Epidermal melanocyte (primary cell): ENCODE data around the gene P2RY6.
"Not testable (repeated sequence)": the region's sequence is repeated elsewhere in the genome, so short reads cannot be mapped to it uniquely, and the experiment has no call there.

ENCODE experiments used
- DNase-seq: peaks from one replicate; pipeline ENCODE4 v3.0.0; 2011; ENCODE audit warnings: low spot score; ENCODE audit not compliant: insufficient read length

Gene P2RY6

DNA sequence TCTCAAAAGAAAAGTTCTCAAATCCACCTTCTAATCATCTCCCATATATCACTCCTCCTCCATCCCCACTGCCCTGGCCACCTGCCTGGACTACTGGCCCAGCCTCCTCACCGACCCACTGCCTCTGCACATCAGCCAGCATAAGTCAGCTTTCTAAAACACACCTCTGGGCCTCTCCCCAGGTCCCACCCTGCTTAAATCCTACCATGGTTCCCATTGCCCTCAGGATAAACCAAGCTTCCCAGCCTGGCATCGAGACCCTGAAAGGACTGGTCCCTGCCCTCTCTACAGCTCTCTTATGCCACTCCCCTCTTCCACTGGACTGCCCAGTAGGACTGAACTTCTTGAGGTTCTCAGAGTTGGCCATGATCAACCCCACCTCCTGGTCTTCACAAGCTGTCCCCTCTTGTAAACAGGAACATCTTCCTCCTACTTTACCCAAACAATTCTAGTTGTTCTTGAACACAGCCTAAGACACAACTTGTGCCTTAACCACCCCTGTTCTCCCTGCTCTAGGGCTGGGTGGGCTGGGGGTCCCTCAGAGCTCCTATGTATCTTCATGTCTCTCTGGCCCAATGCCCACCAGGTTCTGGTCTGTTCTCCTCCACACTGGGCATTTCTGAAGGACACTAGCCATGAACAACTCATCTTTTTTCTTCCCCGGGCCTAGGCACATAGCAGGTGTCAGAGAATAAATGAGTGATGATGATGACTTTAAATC, 12.6 kb upstream of the P2RY6 start:
- DNase-seq = no peak

DNA sequence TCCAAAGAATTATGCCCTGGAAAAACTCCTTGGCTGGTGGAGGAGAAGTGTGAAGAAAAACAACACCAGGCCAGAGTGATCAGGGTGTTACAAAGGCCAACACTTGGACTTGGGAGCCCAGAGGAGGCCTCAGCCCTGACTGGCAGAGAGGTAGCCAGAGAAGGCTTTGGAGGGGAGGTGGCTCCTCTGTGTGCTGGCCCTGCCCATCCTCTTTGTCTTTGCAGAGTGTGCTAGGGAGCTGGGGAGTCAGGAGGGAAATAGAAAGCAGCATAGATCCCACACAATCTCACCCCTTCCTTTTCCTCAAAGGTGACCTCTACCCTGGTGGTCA, 12.0 kb upstream of the P2RY6 start:
- no peak for DNase-seq

DNA sequence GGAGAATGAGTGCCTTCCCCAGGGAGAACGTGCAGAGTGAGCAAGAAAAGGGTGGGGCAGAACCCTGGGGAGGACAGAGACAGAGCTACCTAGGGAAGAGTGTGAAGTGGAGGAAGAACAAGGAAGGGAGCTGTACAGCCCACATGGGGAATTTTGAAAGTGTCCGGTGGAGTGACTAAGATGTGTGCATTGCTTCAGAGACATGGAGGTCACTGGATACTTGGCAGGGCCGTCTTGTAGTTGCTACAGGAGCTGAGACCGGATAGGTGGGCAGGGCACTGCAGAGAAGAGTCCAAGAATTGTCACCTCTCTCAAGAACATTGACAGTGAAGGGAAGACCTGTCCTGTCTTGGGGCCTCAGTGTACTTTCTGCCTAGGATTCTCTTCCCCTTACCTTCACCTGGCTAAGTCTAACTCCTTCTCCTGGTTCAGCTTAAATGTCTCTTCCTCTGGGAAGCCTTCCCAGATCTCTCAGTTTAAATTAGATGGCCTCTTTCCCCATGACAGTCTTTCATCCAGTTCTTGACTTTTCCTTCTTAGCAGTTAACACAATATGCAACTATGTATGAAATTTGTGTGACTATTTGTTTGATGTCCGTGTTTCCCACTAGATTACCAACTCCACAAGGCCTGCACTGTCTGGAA, 9.2 kb upstream of the P2RY6 start:
- no peak for DNase-seq

DNA sequence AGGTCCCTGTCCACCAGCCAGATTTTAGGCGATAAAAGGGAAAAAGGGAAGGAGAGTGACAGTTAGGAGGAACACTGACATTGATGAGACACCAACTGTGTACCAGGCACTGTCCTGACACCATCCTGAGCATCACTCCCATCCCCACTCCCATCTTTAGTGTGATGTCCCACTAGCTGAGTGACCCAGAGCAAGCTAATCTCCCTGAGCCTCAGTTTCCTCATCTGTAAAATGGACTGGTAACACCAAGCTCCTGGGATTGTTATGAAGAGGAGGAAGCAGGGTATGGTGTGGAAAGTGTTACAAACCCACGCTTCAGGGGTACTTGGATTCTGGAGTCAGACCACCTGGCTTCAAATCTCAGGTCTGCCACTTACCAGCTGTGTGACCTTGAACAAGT, 8.5 kb upstream of the P2RY6 start:
- DNase-seq = no peak

DNA sequence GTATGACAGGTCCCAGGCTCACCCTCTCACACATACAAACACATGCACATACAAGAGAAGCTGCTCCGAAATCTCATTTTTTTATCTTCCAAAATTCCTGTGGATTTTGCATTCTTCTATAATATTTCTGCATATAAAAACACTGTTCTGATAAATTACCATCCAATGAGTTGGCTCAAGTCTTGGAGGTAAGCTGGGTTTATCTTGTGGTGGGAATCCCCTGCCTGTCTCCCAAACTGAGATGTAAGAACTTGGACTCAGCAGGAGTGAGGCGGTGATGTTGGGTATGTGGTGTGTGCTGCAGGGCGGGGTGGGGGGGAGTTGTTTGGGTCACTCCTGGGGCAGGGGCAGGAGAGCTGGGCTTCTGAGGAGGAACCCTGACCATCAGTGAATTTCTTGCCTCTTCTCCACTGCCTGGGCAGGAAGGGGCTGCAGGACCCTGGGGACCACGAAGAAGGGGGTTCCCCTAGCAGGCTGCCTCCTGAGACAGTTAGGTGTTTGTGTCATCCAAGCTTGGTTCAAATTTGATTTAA, 6.8 kb upstream of the P2RY6 start:
- no peak for DNase-seq

DNA sequence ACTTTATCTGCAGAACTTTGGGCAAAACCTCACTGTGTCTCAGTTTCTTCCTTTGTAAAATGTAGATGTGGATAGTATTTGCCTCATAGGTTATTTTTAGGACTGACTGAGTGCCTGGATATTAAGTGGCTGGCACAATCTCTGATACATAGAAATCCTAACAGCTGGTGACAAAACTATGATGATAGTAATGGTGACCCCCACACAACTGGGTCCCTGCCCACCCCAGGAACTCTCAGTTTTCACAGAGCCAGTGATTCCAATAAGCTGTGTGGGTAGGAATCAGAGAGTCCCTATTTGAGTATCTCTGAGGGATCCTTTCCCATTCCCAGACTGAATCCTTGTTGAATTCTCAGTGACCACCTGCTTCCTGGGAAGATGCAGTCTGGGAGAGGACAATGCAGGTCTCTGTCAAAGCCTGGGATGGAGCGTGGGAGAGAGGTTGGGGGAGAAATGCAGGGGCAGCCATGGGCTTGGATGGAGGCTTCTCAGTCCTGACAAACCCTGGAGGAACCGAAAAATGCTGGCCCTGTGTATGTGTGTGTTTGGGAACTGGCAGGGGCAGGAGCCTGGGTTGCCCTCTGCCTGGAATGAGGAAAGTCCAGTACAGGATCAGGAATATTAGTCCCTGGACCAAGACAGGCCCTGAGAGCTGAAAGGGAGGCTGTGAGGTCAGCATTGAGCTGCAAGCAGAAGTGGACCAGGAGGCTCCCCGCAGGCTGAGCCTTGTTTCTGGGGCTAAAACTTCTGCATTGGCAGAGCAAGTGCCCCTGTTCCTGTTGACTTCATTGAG, 6.1 kb upstream of the P2RY6 start:
- DNase-seq = no peak

DNA sequence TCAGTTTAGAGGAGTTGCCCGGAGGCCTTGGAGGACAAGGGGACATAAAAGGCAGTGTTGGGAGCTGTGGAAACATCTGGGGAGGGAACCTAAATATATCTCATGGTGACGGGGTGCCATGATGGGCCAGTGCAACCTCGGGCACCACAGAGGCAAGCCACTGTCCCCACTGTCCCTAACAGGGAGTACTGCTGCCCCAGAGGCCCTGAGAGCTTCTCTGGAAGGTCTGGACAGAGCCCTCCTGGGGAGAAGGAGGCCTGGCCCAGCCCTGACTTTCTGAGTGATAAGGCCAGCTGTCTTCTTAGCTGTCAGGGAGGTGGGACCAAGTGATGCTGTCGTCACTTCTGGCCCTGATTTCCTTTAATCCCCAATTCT, 5.5 kb upstream of the P2RY6 start:
- DNase-seq = no peak

DNA sequence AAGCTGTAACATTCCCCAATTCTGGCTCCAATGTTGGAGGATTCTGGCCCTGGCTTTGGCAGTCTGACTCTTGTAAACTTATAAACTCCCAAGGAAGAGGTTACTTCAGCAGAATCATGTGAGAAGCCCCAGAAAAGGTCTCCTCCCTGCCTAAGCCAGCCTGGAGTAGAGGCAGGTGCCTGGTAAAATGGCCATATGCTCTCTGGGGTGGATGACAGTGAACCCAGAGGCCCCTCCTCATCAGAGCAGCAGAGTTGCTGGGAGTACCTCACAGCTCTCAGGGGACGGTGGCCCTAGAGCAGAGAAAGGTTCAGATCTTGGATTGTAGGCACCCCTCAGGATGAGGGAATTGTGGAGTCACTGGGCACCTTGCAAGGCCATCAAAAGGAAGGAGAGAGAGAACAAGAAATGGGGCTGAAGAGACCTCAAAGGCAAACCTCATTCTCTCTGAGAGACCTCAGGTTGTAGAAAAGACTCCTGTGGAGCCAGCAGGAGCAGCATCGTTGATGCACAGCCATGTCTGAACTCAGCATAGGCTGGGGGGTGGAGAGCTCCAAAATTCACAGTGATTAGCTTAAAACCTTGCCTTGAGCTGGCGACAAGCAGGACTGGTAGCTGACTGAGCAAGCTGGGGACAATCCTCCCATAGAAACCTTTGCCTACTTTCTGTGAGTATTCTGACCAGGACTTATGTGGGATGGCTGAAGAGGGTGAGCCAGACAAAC, 4.9 kb upstream of the P2RY6 start:
- DNase-seq = no peak

DNA sequence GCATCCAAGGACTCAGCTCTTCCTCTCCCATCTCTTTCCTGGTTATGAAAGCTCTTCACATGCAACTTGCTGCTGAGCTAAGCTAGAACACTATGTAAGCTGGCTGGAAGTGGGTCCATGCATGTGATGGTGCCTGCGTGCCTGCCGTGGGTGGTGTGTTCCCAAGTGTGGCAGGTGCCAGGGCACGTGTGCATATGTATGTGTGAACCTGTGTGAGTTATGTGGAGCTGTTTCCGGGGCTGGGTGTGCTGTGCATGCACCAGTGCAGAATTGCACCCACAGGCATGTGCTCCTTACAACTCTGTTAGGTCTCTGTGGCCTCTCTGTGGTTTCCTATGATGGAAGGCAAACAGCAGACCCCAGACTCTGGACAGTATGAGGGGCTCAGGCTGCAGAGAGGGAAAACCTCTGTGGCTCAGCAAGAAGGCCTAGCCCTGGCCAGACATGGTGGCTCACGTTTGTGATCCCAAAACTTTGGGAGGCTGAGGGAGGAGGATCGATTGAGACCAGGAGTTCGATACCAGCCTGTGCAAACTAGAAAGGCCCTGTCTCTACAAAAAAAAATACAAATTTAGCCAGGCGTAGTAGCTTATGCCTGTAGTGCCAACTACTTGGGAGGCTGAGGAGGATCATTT, 4.1 kb upstream of the P2RY6 start:
- no peak for DNase-seq

DNA sequence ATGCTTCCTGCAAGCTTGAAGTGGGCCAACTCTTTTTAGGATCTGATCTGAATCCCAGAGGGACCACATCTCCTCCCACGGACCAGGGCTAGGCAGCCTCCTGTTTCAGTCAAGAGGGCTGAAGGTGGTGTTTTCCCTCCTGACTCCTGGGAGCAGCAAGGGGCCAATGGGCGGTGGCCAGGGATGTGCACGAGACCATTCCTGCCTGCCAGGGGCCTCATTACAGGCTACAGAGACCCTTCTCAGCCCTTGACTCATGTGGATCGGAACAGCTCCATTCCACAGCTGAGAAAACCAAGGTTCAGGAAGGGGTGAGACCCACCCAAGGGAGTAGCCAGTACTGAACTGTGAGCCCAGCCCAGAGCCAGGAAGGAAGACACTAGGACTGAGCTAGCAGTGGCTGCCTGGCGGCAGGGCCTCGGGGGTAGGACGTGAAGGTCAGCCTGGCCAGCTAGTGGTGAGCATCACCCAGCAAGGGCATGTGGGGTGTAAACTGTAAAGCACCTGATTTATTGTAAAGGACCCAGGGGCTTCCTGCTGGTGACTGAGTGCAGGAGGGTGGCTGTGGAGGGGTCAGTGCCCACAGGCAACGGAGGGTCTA, 3.4 kb upstream of the P2RY6 start:
- DNase-seq = no peak

DNA sequence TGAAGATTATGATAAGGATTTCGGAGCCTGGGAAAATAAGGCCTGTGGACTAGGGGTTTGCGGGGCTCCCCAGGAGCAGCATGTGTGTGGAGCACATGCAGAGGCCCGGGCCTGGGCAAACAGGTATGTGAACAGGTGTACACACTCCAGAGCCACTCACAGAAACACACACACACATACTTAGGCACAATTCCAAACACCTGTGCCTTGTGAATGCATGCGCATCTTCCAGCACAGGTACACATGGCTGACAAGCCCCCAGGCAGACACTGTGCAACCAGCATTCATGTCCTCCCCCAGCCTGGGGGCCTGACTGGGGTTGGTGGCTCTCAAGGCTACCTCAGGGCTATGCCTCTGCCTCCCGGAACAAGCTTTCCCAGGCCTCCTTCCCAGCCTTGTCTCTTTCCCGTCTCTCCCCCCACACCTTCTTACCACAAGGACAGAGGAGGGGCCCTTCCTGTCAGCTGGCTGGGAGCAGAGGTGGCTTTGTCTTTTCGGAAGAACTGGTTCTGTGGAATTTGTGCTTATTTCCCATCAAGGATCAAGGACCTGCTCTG, 2.6 kb upstream of the P2RY6 start:
- no peak for DNase-seq

DNA sequence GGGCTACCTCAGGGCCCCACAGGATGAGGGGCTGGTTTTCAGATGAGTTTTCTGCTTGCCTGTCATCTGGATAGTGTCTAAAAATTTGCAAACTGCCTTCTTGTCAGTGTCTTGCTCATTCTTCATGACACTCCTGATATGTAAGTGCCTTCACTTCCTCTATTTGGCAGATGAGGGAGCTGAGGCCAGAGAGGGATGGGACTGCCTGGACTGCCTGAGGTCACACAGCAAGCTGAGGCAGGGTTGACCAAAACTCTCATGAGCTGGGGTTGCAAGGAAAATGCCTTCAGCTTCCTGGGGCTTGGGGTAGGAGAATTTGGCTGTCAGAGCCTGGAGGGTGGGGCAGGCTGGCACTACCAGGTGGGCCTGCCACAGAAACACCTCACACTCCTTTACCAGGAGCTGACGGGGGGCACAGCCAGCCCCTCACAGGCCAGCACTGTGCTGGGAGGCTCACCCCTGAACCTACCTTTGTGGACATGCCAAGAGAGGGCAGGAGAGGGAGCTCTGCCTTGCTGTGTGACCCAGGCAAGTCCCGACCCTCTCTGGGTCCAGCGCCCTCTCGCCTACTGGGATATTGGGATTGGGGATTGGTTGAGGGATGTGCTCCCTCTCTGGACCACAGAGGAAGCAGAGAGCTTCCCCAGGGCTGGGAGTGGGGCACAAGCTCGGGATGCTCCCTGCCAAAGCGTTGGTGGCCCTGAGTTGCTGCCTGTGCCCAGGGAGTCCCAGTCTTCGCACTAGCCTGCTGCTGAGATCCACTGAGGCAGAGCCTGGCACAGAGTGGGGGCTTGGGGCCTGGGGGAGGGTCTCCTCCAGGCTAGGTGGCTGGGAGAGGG, 1.9 kb upstream of the P2RY6 start:
- DNase-seq = no peak

DNA sequence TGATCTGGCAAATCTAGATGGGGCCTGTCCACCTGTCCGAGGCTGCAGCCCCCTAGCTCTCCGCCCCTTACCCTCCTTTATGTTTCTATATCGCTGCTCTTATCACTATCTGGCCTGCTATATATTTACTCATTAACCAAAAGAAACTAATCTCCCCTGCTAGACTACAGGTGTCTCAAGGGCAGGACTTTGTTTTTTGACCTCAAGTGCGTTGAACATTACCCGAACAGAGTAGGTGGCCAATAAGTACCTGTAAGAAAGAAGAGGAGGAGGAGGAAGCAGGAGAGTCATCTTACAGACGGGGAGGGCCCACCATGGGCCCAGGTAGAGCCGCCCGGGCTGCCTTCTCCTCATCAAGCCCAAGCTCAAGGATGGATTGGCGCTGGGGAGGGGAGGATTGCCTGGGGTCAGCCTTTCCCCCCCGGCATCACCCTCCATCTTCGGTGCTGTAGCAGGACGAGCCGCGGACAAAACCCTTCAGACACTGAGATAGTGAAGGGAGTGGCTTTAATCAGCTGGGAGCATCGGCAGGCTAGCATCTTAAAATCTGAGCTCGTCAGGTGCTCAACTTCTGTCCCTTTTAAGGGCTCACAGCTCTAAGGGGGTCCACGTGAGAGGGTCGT, 1.2 kb upstream of the P2RY6 start:
- no peak for DNase-seq

DNA sequence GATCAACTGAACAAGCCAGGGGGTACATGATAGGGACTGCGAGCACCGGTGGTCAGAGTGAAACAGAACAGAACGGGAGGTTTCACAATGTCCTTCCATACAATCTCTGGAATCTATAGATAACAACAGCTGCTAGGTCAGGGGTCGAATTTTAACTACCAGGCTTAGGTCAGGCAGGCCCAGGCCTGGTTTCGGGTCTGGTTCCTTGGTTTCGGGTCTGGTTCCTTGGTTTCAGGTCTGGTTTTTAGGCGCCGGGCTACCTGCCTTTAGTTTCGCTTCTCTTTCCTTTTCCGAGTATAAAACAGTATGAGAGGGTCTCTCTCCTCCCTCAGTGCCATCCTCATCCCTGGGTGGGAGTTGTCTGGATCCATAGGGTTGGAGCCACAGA, 666 bp upstream of the P2RY6 start:
- DNase-seq = not testable (repeated sequence)

DNA sequence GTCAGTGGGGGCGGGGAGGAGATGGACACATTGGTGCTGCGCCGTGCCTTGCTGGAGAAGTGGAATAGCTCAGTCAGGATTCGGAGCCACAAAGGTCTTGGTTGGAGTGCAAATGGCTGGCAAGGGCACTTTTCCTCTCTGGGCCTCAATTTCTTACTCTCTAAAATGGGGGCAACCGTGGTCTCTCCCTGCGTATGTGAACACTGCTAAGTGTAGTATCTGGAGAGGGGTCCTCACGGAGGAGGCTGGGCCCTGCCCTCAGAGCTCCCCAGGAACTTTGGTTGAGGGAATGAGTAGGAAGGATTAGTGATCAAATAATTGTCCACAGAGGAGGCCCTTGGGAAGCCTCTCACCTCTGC, 521 bp downstream of the P2RY6 start:
- no peak for DNase-seq

DNA sequence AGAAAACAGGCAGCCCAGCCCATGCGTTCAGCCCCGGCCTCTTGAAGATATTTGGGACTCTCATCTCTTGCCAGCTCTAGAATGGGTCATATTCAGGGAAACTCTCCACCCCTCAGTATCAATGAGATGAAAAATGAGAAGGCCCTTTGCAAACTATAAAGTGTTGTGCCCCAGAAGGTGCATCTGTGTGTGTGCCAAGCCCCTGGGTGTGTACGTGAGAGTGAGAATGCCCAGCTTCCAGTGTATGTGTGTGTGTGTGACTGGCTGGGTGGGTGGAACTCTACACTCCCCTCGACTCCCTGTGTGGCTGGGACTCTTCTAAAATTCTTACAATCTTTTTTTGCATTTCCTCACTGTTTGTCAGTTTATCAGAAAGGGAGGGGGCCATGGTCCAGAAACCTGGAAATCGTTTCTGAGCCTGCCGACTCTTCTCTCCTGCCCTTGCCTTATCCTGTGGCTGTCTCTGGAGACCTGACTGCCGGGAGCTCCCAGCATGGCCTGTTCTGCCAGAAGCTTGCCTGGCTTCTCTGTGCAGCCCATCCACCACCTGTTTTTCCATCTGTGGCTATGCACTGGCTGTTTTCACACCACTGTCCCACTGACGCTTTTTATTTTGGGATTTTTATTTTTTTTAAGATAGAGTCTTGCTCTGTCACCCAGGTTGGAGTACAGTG, 1.2 kb downstream of the P2RY6 start:
- no peak for DNase-seq

DNA sequence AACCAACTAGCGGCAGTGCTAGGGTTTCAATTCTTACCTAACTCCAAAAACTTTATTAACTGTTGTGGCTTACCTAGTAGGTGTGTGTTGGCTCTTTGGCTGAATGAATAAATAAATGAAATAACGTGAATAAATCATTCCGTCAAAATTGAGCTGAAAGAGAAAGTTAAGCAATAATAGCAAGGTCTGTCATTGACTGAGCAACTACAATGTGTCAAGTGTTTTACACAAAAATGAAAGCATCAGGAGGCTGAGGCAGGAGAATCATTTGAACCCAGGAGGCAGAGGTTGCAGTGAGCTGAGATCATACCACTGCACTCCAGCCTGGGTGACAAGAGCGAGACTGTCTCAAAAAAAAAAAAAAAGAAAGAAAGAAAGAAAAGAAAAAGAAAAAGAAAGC, 2.1 kb downstream of the P2RY6 start:
- not testable (repeated sequence) for DNase-seq

DNA sequence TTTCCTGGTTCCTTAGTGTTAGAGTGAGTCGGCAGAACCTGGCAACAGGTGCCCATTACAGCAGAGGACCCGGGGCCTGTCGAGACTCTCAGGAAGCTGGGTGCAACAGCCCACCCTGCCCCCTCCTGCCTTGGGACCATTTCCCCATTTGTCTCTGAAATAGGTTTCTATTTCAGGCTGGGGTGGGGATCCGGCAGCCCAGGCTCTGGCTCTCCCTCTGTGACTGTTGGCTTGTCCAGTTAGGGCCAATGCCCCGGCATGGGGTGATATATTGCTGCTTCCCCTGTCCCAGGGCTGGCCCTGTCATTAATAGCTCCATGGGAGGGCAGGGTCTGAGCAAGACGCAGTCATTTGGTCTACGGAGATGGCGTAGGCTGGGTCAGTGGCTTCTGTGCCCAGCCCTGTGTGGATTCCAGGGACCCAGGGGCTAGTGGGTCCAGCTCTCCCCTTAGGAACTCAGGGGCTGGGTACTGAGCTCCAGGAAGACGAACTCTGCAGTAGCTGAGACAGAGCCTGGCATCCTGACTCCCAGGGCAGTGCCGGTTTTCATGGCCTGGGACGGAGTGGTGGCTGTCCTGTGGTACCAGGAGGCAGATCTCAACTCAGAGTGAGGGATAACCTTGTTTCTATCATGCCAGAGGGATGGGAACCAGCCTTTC, 2.7 kb downstream of the P2RY6 start:
- no peak for DNase-seq
